ENCODE measurements around the gene AUNIP. TPM values are rescaled to one million over a fixed set of nuclear protein-coding genes. Genes with fewer than 3 reads are reported as not detected.

Gene AUNIP, protein sequence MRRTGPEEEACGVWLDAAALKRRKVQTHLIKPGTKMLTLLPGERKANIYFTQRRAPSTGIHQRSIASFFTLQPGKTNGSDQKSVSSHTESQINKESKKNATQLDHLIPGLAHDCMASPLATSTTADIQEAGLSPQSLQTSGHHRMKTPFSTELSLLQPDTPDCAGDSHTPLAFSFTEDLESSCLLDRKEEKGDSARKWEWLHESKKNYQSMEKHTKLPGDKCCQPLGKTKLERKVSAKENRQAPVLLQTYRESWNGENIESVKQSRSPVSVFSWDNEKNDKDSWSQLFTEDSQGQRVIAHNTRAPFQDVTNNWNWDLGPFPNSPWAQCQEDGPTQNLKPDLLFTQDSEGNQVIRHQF
- total RNA-seq (under 1 TPM in 2 of 10 donors, not detected in 8; 0.21 to 0.25 TPM), polyA plus RNA-seq (under 1 TPM in 1 of 2 donors, not detected in 1; 0.04 TPM)
- long read RNA-seq, donor 1 = 0 reads
- long read RNA-seq, donor 2 = 0 reads
- long read RNA-seq, donor 3, partial matches to known transcripts = 0 of 1 reads
- long read RNA-seq, donor 3, other reads (novel, unspliced or antisense) = 1 of 1 reads

DNA sequence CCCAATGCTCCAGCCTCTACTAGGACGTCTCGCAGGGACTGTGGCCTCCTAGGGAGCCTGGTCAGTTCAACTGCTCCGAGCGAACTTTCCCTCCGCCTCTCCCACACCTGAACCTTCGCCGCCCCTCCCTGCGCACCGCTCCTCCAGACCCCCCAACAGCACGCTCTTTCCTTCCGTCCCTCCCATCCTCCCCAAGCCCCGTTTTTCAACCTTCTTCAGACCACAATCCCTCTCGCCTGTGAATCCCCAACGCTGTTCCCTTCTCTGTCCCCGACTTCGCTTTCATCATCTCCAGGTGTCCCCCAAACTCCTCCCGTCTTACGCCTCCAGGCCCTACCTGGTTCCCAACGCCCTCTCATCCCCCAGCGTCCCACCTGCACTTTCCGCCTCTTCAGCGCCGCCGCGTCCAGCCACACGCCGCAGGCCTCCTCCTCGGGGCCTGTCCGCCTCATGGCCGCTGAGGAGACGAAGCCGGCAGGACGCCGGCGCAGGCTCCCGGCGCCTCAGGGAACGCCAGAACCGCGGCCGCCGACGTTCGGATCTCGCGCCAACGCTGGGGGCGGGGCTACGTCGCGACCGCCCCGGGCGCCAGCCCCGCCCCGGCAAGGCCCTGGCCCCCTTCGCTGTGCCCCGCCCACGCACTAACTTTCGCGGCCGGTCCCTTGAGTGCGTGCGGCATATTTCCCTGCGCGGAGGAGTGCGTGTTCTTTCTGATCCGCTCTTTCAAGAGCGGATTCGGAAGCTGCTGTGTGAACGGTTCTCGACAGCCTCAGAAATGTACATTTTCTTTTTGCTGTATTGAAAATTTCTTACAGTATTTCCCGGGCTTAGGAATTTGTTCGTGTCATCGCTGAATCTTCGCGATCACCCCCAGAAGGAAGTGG is at the start of gene AUNIP:
AUNIP (minus strand) TSS at position 552 of the 884 bp plus-strand sequence; CDS start at position 452, 100 bp downstream.
- intact Hi-C loops (cut with DNase I) = no loop called here
- ATAC-seq (peak; percentile 96 to 98 (median 97)), DNase-seq (peak; percentile 87 to 89)
- Histone ChIP-seq H3K36me3 (peaks cover 0 to 9% (median 0%) of the 10 kb centered on the region in 9 donors), H3K27me3 (no peaks in the 10 kb centered on the region), H3K9me3 (no peaks in the 10 kb centered on the region), H3K27ac (peak within 1 kb of the TSS in 9 of 10 donors; percentile 36 to 88 (median 61)), H3K4me1 (peaks cover 0 to 33% (median 12%) of the 10 kb centered on the region in 9 donors), H3K4me3 (peak within 1 kb of the TSS; percentile 7 to 62 (median 53))
- TF ChIP-seq, protein P1, sequence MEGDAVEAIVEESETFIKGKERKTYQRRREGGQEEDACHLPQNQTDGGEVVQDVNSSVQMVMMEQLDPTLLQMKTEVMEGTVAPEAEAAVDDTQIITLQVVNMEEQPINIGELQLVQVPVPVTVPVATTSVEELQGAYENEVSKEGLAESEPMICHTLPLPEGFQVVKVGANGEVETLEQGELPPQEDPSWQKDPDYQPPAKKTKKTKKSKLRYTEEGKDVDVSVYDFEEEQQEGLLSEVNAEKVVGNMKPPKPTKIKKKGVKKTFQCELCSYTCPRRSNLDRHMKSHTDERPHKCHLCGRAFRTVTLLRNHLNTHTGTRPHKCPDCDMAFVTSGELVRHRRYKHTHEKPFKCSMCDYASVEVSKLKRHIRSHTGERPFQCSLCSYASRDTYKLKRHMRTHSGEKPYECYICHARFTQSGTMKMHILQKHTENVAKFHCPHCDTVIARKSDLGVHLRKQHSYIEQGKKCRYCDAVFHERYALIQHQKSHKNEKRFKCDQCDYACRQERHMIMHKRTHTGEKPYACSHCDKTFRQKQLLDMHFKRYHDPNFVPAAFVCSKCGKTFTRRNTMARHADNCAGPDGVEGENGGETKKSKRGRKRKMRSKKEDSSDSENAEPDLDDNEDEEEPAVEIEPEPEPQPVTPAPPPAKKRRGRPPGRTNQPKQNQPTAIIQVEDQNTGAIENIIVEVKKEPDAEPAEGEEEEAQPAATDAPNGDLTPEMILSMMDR (IDR thresholded peaks at IDR 0.05) = peak in 1 of 9 donors; percentile 6
- WGBS, 2 donors = 1 to 2% methylated on average over 77 of the region's 77 CpGs

DNA sequence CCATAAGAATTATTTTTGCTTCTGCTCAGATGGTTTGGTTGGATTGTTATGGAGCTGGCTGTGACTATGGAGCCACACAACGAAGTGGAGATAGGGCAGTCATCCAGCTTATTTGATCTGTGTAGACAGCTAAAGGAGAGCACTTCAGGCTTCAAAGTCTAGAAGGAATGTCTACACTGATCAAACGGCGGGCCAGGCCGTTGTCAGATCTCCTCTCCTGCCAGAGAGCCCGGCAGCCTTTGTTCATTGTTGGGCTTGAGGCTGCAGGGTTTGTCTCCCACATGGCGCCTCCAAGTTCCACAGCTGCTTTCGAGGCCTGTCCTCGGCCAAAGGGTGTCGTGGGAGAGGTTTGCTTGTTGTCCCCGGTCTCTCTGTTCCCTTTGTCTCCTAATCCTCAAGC is 49.8 kb upstream of the AUNIP start:
- DNase-seq (no peak), ATAC-seq (no peak)
- 29 to 38% methylated on average over 10 of the region's 10 CpGs for WGBS, 2 donors
- Histone ChIP-seq H3K9me3 (no peaks in the 10 kb centered on the region), H3K27me3 (no peaks in the 10 kb centered on the region), H3K4me1 (peaks cover 9 to 32% (median 25%) of the 10 kb centered on the region in 9 donors), H3K4me3 (no peak overlapping the region), H3K36me3 (no peaks in the 10 kb centered on the region), H3K27ac (no peak overlapping the region)
- TF ChIP-seq, protein P1 (IDR thresholded peaks at IDR 0.05) = no peak
- intact Hi-C loops (cut with DNase I) = loop anchor here in 1 of 10 donors (5.0 kb wide), 1 partner anchor 78 kb away; no protein-coding TSS in a partner anchor

DNA sequence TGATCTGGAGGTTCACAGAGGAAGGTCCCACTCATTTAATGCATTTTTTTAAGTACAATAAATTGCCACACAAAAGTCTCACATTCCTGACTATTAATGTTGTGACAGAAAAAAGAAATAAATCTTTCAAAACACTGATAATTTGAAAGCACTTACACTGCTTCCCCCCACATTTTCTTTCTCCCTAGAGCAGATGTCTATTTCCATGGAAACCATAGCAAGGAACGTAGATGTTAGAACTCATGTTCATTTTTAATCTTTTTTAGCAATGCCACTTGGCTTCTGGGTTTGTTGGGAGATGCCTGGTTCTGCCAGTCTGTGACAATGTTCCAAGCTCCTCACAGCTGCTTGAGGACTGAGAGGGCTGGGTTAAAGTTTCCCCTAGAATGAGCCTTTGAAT is 48.9 kb upstream of the AUNIP start:
- intact Hi-C loops (cut with DNase I) = loop anchor here in 1 of 10 donors (5.0 kb wide), 1 partner anchor 79 kb away; no protein-coding TSS in a partner anchor
- peaks cover 0 to 3% (median 0%) of the 10 kb centered on the region in 9 donors for H3K36me3 ChIP-seq
- no peaks in the 10 kb centered on the region for H3K9me3 ChIP-seq
- no peak overlapping the region for H3K4me3 ChIP-seq
- ATAC-seq = no peak
- WGBS, 2 donors = 67 to 79% methylated on average over 1 of the region's 1 CpG
- peak overlapping the region in 1 of 10 donors; percentile 64 for H3K27ac ChIP-seq
- H3K4me1 ChIP-seq = peaks cover 9 to 36% (median 28%) of the 10 kb centered on the region in 9 donors
- TF ChIP-seq, protein P1 (IDR thresholded peaks at IDR 0.05) = no peak
- no peak for DNase-seq
- H3K27me3 ChIP-seq = no peaks in the 10 kb centered on the region

DNA sequence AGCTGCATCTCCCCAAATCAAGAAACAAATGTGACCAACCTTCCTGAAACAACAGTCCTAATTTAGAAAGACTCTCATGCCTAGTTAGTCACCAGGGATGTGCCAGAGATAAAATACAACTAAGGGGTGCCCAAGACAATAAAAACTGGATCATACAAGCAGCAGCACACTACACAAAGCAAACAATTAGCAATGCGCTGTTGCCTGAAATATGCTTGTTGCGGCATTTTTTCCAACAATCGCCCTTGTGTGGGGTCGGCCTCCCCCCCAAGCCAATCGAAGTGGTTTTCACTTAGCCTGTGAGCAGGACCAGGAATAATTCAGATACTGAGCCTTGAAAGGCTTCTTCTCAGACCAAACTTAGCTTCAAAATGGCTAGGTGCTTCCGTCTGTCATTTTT is 48.3 kb upstream of the AUNIP start:
- intact Hi-C loops (cut with DNase I) = loop anchor here in 1 of 10 donors (5.0 kb wide), 1 partner anchor 80 kb away; no protein-coding TSS in a partner anchor
- peaks cover 9 to 41% (median 28%) of the 10 kb centered on the region in 9 donors for H3K4me1 ChIP-seq
- DNase-seq (no peak), ATAC-seq (no peak)
- TF ChIP-seq, protein P1 (IDR thresholded peaks at IDR 0.05) = no peak
- H3K27me3 ChIP-seq = no peaks in the 10 kb centered on the region
- H3K4me3 ChIP-seq = no peak overlapping the region
- peak overlapping the region in 3 of 10 donors; percentile 59 to 72 (median 64) for H3K27ac ChIP-seq
- WGBS, 2 donors = 91 to 93% methylated on average over 6 of the region's 6 CpGs
- H3K9me3 ChIP-seq = no peaks in the 10 kb centered on the region
- H3K36me3 ChIP-seq = peaks cover 0 to 7% (median under 1%) of the 10 kb centered on the region in 9 donors
